ENCODE data around the gene TEP1.

- TF ChIP-seq CTCF (conservative IDR thresholded peaks at IDR 0.05 in 1 of 2, IDR thresholded peaks at IDR 0.05 in 1 of 2; ENCODE audit: low read depth in 1 of 2, low read length in 2 of 2) (no peak), EZH2 (IDR thresholded peaks at IDR 0.05; ENCODE audit: low read length, missing control alignments) (no peak)
Observed at GRCh38 chr14:20331053-20331613, 82.2 kb downstream of the TEP1 start.
